Endothelial cell (in vitro differentiated cells): Measurements from ENCODE around the gene ACIN1. TPM values are rescaled to one million over a fixed set of nuclear protein-coding genes. Genes with fewer than 3 reads are reported as not detected.

Source experiments
- DNase-seq: peaks from one replicate; pipeline ENCODE4 v3.0.0; 2021; ENCODE audit warnings: low spot score
- H3K27ac Mint-ChIP-seq: one replicate; pipeline ENCODE4 v1.8.0; 2021; ENCODE audit warnings: mixed read lengths, inconsistent platforms; ENCODE audit not compliant: unreplicated experiment
- H3K27me3 Mint-ChIP-seq: one replicate; pipeline ENCODE4 v1.8.0; 2021; ENCODE audit warnings: mild to moderate bottlenecking, moderate library complexity, mixed read lengths, inconsistent platforms; ENCODE audit not compliant: unreplicated experiment
- H3K36me3 Mint-ChIP-seq: one replicate; pipeline ENCODE4 v1.8.0; 2021; ENCODE audit warnings: mild to moderate bottlenecking, low read depth, mixed read lengths, inconsistent platforms; ENCODE audit not compliant: unreplicated experiment
- H3K4me1 Mint-ChIP-seq: one replicate; pipeline ENCODE4 v1.8.0; 2021; ENCODE audit warnings: mild to moderate bottlenecking, mixed read lengths, inconsistent platforms; ENCODE audit not compliant: unreplicated experiment
- H3K4me3 Mint-ChIP-seq: one replicate; pipeline ENCODE4 v1.8.0; 2021; ENCODE audit warnings: mild to moderate bottlenecking, mixed read lengths, inconsistent platforms; ENCODE audit not compliant: unreplicated experiment
- H3K9me3 Mint-ChIP-seq: one replicate; pipeline ENCODE4 v1.8.0; 2021; ENCODE audit warnings: mixed read lengths, inconsistent platforms; ENCODE audit not compliant: unreplicated experiment
- CTCF ChIP-seq: fragments of 200-600 bp; sonication (generic); IDR thresholded peaks from one replicate; pipeline ENCODE4 v1.5.0; 2021; ENCODE audit warnings: antibody characterized with exemption; ENCODE audit not compliant: unreplicated experiment
- total RNA-seq: library from RNA; stranded (reverse); fragmentation: NEBNext Ultra II Directional; extraction: Animal tissue kit (Norgen Biotek cat#: 25700); gene quantifications from one replicate; pipeline ENCODE4 v1.2.1, GENCODE V29; 2021; ENCODE audit not compliant: unreplicated experiment

Gene ACIN1
- total RNA-seq, 1 donor from 2014 or later: 226 TPM

- Mint-ChIP-seq H3K27me3 (peaks cover 8% of the 10 kb centered on the region), H3K4me3 (peak overlapping the region; percentile 98), H3K9me3 (no peaks in the 10 kb centered on the region), H3K36me3 (peaks cover 40% of the 10 kb centered on the region), H3K4me1 (peaks cover 27% of the 10 kb centered on the region), H3K27ac (peak overlapping the region; percentile 95)
- DNase-seq: no peak
- TF ChIP-seq CTCF: no peak
Measured at GRCh38 chr14:23070262-23071129, 24.4 kb downstream of the ACIN1 start.

- peak overlapping the region; percentile 18 for H3K4me3 Mint-ChIP-seq
- peaks cover 8% of the 10 kb centered on the region for H3K27me3 Mint-ChIP-seq
- H3K36me3 Mint-ChIP-seq: peaks cover 41% of the 10 kb centered on the region
- peak overlapping the region; percentile 28 for H3K27ac Mint-ChIP-seq
- TF ChIP-seq CTCF: no peak
- peaks cover 27% of the 10 kb centered on the region for H3K4me1 Mint-ChIP-seq
- H3K9me3 Mint-ChIP-seq: no peaks in the 10 kb centered on the region
- DNase-seq: no peak
Measured at GRCh38 chr14:23069413-23069806, 25.5 kb downstream of the ACIN1 start.

- peak; percentile 87 for DNase-seq
- peak overlapping the region; percentile 56 for H3K4me3 Mint-ChIP-seq
- peaks cover 27% of the 10 kb centered on the region for H3K4me1 Mint-ChIP-seq
- peak; percentile 87 for TF ChIP-seq CTCF
- peaks cover 46% of the 10 kb centered on the region for H3K36me3 Mint-ChIP-seq
- H3K27me3 Mint-ChIP-seq: peaks cover 8% of the 10 kb centered on the region
- H3K27ac Mint-ChIP-seq: peak overlapping the region; percentile 28
- H3K9me3 Mint-ChIP-seq: no peaks in the 10 kb centered on the region
Measured at GRCh38 chr14:23068789-23069412, 26.0 kb downstream of the ACIN1 start.

GRCh38 chr14:23067847-23068788 is 26.8 kb downstream of the ACIN1 start:
- Mint-ChIP-seq H3K36me3 (peaks cover 54% of the 10 kb centered on the region), H3K27ac (no peak overlapping the region), H3K9me3 (no peaks in the 10 kb centered on the region), H3K4me1 (peaks cover 27% of the 10 kb centered on the region), H3K4me3 (peak overlapping the region; percentile 56), H3K27me3 (peaks cover 8% of the 10 kb centered on the region)
- no peak for TF ChIP-seq CTCF
- no peak for DNase-seq
